ENCODE data around the gene ANKRD12.

ANKRD12 gene

DNA sequence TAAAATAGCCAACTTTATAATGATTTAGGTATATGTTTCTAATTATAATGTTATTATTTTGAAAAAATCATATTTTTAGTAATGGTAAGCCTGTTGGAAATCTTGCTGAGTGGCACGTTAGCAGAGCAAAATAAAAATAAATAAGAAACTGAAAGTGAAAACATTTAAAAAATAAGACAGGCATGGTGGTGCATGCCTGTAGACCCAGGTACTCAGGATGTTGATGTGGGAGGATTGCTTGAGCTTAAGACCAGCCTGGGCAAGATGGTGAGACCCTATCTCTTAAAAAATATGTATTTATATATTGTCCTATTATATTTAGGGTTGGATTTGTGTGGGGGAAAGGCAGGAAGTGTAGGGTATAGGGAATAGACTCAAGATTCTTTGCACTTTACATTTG is 15.8 kb upstream of the ANKRD12 start:
- Mint-ChIP-seq H3K27me3 (no peaks in the 10 kb centered on the region), H3K36me3 (ENCODE audit: low read depth) (peaks cover 94% of the 10 kb centered on the region), H3K9me3 (no peaks in the 10 kb centered on the region), H3K4me1 (ENCODE audit: low read depth) (peaks cover 78% of the 10 kb centered on the region), H3K4me3 (peak overlapping the region; percentile 57), H3K27ac (peak overlapping the region; percentile 86)
- DNase-seq = no peak

DNA sequence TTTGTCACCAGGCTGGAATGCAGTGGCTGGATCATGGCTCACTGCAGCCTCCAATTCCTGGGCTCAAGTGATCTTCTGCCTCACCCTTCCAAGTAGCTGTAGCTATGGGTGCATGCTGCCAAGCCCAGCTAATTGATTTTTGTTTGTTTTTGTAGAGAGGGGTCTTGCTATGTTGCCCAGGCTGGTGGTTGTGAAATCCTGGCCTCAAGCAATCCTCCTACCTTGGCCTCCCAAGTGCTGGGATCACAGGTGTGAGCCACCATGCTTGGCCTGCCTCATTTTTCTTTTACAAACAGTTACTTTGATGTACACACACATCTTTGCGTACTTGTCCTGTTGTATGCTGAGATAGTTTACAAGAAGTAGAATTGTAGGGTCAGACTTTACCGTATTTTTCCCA is 13.1 kb upstream of the ANKRD12 start:
- H3K27me3 Mint-ChIP-seq = no peaks in the 10 kb centered on the region
- peaks cover 70% of the 10 kb centered on the region for H3K4me1 Mint-ChIP-seq (ENCODE audit: low read depth)
- H3K36me3 Mint-ChIP-seq (ENCODE audit: low read depth) = peaks cover 94% of the 10 kb centered on the region
- no peak for DNase-seq
- H3K27ac Mint-ChIP-seq = peak overlapping the region; percentile 53
- H3K9me3 Mint-ChIP-seq = no peaks in the 10 kb centered on the region
- no peak overlapping the region for H3K4me3 Mint-ChIP-seq

DNA sequence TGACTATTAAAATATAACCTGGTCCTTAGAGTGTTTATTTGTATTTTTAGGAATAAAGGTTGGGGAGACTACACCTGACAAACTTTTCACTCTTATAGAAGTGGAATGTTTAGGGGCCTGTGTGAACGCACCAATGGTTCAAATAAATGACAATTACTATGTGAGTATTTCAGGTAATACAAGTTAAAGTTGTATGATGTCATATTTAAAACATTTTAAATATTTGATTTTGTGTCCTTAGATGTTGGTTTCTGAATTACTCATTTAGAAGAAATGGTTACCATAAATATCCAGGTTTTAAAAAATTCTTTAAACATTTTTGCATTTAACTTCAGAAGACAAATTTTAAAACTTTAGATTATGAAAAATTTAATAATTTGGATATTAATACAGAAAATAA is 11.8 kb upstream of the ANKRD12 start:
- DNase-seq = no peak
- H3K9me3 Mint-ChIP-seq = no peaks in the 10 kb centered on the region
- no peak overlapping the region for H3K27ac Mint-ChIP-seq
- H3K36me3 Mint-ChIP-seq (ENCODE audit: low read depth) = peaks cover 94% of the 10 kb centered on the region
- no peak overlapping the region for H3K4me3 Mint-ChIP-seq
- peaks cover 69% of the 10 kb centered on the region for H3K4me1 Mint-ChIP-seq (ENCODE audit: low read depth)
- H3K27me3 Mint-ChIP-seq = no peaks in the 10 kb centered on the region

DNA sequence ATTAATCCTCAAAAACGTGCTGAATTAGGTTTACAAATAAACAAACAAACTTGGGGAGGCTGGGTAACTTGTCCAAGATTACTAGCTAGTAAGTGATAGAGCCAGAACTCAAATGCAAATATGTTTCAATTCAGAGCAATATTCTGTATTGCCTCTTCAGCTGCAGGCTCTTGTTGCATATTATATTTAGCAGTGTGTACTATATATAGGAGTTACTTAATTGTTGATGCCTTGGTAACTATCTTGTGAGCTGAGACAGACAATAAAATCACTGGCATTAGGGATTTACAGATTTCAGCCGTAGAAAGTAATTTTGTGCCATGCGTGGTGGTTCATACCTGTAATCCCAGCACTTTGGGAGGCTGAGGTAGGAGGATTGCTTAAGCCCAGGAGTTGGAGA is 10.2 kb upstream of the ANKRD12 start:
- Mint-ChIP-seq H3K4me3 (no peak overlapping the region), H3K9me3 (no peaks in the 10 kb centered on the region), H3K27ac (peak overlapping the region; percentile 77), H3K4me1 (ENCODE audit: low read depth) (peaks cover 65% of the 10 kb centered on the region), H3K27me3 (no peaks in the 10 kb centered on the region), H3K36me3 (ENCODE audit: low read depth) (peaks cover 95% of the 10 kb centered on the region)
- DNase-seq = no peak

DNA sequence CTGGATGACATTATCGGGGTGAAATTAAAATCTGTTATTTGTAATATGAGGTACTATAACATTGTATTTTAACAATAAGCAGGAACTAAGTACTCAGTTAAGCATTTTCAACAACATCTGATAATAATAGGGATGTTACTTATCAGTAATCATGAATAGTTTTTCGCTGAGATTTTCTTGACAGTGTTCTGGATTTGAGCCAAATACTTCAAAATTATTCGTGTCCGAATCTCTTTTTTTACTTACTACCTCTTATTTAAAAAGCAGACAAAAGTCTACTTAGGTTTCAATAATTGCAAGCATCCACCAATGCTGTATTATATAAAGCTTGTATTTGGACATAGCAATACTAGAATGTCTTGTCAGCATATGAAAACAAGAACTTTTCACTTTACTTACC is 6.4 kb upstream of the ANKRD12 start:
- H3K9me3 Mint-ChIP-seq = no peaks in the 10 kb centered on the region
- peaks cover 69% of the 10 kb centered on the region for H3K4me1 Mint-ChIP-seq (ENCODE audit: low read depth)
- no peak for DNase-seq
- peak overlapping the region; percentile 62 for H3K27ac Mint-ChIP-seq
- peaks cover 95% of the 10 kb centered on the region for H3K36me3 Mint-ChIP-seq (ENCODE audit: low read depth)
- H3K4me3 Mint-ChIP-seq = no peak overlapping the region
- H3K27me3 Mint-ChIP-seq = no peaks in the 10 kb centered on the region

DNA sequence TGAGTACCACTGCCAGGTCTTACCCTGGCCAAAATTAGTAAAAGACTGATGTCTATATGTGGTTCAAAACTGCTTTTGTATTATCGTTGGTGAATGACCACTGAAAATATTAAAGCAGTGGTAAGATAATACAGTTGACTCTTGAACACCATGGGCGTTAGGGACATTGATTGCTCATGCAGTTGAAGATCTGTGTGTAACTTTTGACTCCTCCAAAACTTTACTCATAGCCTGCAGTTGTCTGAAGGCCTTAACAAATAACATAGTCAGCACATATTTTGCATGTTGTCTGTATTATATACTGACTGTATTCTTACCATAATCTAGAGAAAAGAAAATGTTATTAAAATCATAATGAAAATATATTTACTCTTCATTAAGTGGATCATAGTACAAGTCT is 5.8 kb upstream of the ANKRD12 start:
- Mint-ChIP-seq H3K4me1 (ENCODE audit: low read depth) (peaks cover 70% of the 10 kb centered on the region), H3K27me3 (no peaks in the 10 kb centered on the region), H3K27ac (peak overlapping the region; percentile 74), H3K9me3 (no peaks in the 10 kb centered on the region), H3K36me3 (ENCODE audit: low read depth) (peaks cover 95% of the 10 kb centered on the region), H3K4me3 (no peak overlapping the region)
- no peak for DNase-seq

DNA sequence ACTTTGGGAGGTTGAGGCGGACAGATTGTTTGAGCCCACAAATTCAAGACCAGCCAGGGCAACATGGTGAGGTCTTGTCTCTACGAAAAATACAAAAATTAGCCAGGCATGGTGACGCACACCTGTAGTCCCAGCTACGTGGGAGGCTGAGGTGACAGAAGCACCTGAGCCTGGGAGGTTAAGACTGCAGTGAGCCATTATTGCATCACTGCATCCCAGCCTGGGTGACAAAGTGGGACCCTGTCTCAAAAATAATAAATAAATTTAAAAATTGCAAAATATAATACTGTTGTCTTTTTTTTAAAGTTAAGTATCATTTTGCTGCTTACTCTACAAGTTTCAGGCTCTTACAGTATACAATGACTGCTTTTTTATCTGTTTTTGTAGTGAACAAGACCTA is 4.0 kb upstream of the ANKRD12 start:
- DNase-seq = no peak
- Mint-ChIP-seq H3K4me3 (no peak overlapping the region), H3K27me3 (no peaks in the 10 kb centered on the region), H3K9me3 (no peaks in the 10 kb centered on the region), H3K4me1 (ENCODE audit: low read depth) (peaks cover 59% of the 10 kb centered on the region), H3K36me3 (ENCODE audit: low read depth) (peaks cover 86% of the 10 kb centered on the region), H3K27ac (peak overlapping the region; percentile 77)

DNA sequence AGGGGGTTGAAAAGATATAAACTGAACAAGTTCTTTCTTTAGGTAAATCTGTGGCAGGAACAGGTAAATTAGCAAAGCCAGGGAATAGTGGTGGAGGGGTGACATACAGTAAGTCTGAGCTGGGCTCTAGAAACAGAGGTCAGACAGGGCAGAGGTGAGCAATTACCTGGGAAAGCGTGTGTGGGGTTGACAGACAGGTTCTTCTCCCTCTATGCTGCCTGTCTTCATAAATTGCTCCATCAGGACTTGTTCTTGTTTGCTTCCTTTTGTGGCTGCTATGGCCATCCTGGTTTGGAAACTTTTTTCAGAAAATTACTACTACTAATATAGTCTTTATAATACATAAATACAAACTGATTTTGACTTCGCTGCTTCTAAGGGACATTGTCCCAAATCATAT is 3.4 kb upstream of the ANKRD12 start:
- no peak for DNase-seq
- H3K9me3 Mint-ChIP-seq = no peaks in the 10 kb centered on the region
- peaks cover 84% of the 10 kb centered on the region for H3K36me3 Mint-ChIP-seq (ENCODE audit: low read depth)
- H3K27me3 Mint-ChIP-seq = no peaks in the 10 kb centered on the region
- H3K4me3 Mint-ChIP-seq = no peak overlapping the region
- peak overlapping the region; percentile 77 for H3K27ac Mint-ChIP-seq
- peaks cover 57% of the 10 kb centered on the region for H3K4me1 Mint-ChIP-seq (ENCODE audit: low read depth)

DNA sequence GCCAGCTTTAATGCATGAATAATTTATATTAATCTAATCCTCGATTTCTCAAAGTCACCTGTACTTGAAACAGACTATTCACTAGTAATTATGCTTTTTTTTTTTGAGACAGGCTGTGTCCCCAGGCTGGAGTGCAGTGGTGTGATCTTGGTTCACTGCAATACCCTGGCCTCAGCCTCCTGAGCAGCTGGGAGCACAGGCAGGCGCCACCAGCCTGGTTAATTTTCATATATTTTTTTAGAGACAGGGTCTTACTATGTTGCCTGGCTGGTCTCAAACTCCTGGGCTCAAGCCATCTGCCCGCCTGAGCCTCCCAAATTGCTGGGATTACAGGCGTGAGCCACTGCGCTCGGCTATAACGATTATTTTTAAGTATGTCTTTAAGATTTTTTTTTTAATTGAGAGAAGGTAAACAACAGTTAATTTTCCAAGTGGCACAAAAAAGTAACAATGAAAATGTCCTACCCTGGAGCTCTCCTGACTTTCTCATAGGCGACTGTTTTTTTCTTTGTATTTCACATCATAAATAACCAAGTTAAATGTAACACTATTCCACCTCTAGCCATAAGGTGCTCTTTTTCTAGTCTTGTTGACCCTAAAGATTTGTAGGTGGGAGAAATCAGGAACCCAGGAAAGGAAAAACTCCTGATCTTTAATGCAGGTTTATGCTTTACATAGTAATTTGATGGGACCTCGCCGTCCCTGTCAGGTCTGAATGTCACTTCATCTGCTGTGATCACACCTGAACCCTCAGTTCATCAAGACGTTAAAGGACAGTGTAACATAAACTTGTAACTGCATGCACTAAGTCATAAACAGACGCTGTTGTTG is 1.3 kb upstream of the ANKRD12 start:
- peaks cover 62% of the 10 kb centered on the region for H3K4me1 Mint-ChIP-seq (ENCODE audit: low read depth)
- H3K36me3 Mint-ChIP-seq (ENCODE audit: low read depth) = peaks cover 81% of the 10 kb centered on the region
- H3K9me3 Mint-ChIP-seq = no peaks in the 10 kb centered on the region
- H3K4me3 Mint-ChIP-seq = peak overlapping the region; percentile 94
- H3K27ac Mint-ChIP-seq = peak overlapping the region; percentile 99
- no peak for DNase-seq
- no peaks in the 10 kb centered on the region for H3K27me3 Mint-ChIP-seq

DNA sequence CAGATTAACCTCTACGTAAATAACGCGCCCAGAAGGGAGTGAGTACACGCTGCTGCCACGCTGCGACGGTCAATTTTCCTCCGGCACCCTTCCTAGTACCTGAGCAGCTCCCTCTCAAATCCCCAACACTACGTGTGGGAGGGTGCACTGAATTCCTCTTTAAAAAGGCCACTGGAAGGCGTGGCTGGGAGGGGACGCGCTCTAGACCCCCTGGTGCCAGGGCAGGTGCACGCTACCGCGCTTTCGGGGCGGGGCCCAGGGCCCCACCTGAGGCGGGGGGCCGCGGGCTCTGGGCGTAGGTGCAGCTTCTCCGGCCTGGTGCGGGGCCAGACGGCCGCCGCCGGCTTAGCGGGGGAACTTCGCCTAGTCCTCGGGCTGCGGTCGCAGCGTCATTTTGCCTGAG is 668 bp upstream of the ANKRD12 start:
- H3K4me1 Mint-ChIP-seq (ENCODE audit: low read depth) = peaks cover 64% of the 10 kb centered on the region
- no peaks in the 10 kb centered on the region for H3K9me3 Mint-ChIP-seq
- no peak for DNase-seq
- no peaks in the 10 kb centered on the region for H3K27me3 Mint-ChIP-seq
- H3K4me3 Mint-ChIP-seq = peak overlapping the region; percentile 94
- peaks cover 78% of the 10 kb centered on the region for H3K36me3 Mint-ChIP-seq (ENCODE audit: low read depth)
- peak overlapping the region; percentile 99 for H3K27ac Mint-ChIP-seq

DNA sequence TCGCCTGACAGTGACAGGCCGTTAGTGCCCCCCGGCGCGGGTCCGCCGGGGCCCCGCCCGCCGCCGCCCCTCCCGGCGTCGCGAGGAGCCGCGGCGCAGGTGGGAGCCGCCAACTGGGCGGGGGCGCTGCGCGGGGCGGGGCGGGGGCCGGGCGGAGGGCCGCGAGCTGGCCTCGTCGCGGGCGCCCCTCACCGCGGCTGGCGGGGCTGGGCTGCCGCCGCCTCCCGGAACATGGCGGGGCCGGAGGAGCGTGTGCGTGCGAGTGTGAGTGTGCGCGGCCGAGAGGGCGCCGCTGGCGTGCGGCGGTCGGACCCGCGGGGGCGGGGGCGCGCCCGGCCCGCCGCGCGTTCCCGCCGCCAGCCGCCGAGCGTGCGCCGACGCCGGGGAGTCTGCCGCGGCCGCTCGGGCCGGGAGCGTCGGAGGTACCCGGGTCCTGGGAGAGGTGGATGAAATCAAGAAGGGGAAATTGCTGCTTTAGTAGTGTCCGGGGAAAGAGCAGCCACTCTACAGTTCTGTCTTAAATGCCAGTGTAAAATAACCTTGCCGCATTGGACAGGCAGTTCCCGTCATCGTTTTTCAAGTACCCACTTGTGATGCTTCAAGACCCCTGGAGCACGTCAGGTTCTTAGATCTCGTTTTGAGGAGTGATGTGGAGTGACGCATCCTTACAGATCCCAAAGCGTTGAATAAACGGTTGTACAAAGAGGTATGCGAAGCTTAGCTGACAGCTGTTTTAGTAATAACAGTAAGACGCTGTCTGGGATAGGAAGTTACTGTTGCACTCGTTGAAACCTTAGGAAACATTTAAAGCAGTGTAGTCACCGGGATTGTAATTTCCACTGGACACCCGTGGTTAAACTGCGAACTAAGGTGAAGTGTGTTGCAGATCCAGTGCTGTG is 836 bp downstream of the ANKRD12 start:
- DNase-seq = peak; percentile 81
- Mint-ChIP-seq H3K4me3 (peak overlapping the region; percentile 94), H3K4me1 (ENCODE audit: low read depth) (peaks cover 68% of the 10 kb centered on the region), H3K9me3 (no peaks in the 10 kb centered on the region), H3K27ac (peak overlapping the region; percentile 99), H3K27me3 (no peaks in the 10 kb centered on the region), H3K36me3 (ENCODE audit: low read depth) (peaks cover 67% of the 10 kb centered on the region)

DNA sequence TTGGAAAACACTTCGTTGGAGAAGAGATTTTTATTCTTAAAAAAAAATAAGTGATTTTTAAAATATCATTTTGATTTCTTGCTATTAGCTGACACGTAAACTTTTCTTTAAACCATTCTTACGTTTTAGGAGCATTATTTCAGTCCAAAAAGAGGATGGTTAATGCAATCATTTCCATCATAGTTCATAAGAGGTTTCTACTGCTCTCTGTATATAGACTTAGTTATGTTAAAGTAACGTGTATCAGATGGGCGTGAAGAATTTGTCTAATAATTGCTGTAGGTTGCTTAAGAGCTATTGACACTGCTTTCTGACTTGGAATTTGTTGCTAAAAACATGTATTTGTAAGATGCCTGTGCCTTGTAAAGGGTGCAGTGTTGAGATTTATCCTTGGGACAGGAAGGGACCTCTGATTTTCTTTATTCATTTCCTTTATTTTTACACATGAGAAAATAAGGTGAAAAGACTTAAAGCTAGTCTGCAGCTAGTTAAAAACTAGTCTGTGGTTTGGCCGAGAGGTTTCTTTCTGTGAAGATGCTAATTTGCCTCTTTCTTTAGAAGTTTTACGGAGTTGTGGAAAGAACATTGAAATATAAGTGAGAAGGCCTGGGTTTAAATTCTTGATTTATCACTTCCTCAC is 2.9 kb downstream of the ANKRD12 start:
- DNase-seq = no peak
- peak overlapping the region; percentile 98 for H3K27ac Mint-ChIP-seq
- no peaks in the 10 kb centered on the region for H3K9me3 Mint-ChIP-seq
- H3K4me3 Mint-ChIP-seq = peak overlapping the region; percentile 88
- H3K36me3 Mint-ChIP-seq (ENCODE audit: low read depth) = peaks cover 60% of the 10 kb centered on the region
- peaks cover 68% of the 10 kb centered on the region for H3K4me1 Mint-ChIP-seq (ENCODE audit: low read depth)
- no peaks in the 10 kb centered on the region for H3K27me3 Mint-ChIP-seq

DNA sequence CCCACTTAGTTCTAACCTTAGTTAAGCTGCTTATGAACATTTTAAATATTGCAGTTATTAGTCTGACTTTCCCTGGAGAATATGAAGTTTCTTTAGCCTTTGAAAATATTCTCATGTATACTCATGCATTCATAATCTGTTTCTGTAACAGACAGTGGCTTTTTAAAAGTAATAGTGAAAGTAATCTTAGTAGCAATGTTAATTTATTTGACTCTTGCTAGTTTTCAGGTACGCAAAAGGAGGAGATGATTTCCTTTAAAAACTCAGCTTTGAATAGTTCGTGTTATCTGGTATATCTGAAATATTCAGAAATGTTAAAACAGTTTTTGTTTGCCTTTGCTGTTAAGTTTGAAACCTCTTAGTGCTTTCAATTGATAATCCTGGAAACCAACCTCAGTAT is 3.8 kb downstream of the ANKRD12 start:
- Mint-ChIP-seq H3K9me3 (no peaks in the 10 kb centered on the region), H3K36me3 (ENCODE audit: low read depth) (peaks cover 55% of the 10 kb centered on the region), H3K4me3 (peak overlapping the region; percentile 88), H3K4me1 (ENCODE audit: low read depth) (peaks cover 66% of the 10 kb centered on the region), H3K27me3 (no peaks in the 10 kb centered on the region), H3K27ac (peak overlapping the region; percentile 98)
- no peak for DNase-seq

DNA sequence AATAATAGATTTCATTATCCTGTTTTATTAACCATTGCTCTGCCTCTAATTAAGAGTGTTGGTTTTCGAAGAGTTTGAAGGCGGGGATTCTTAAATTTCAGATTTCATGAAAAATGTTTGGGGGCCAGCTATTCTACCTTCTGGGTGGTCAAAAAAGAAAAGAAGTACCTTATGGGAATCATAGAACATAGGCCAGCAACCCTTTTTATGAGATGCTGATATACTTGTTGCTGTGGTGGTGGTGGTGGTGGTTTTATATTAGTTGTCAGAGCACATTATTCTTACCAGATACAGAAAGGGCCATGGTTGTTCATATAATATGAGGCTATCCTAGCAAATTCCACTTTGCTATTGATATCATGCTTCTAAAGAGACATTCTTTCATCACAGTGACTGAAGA is 4.4 kb downstream of the ANKRD12 start:
- DNase-seq = no peak
- Mint-ChIP-seq H3K4me3 (peak overlapping the region; percentile 88), H3K27ac (peak overlapping the region; percentile 98), H3K36me3 (ENCODE audit: low read depth) (peaks cover 51% of the 10 kb centered on the region), H3K4me1 (ENCODE audit: low read depth) (peaks cover 68% of the 10 kb centered on the region), H3K9me3 (no peaks in the 10 kb centered on the region), H3K27me3 (no peaks in the 10 kb centered on the region)
